Measurements from ENCODE around the gene RRBP1. TPM values are rescaled to one million over a fixed set of nuclear protein-coding genes. Genes with fewer than 3 reads are reported as not detected.
A peak's percentile ranks its signal among the peaks of the same experiment; 100 is the strongest.

Gene RRBP1
- total RNA-seq, 2 donors from 2014 or later: 402 to 509 TPM

DNA sequence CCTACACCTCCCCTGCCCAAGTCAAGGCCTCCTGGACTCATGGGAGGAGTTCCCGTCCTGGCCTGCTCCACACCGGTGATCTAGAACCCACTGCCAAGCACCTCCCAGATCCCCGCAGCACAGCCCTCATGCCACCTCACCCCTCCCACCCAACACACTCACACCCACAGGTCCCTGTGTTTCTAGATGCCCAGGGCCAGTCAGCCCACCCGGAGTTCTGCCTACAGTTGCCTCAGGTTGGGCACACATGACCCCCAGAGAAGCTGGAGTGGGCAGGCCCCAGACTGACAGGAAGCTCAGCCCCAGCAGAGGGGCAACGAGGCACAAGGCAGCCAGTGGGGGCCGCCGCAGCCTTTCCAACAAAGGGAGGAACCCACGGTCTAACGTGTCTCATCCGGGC, 29.6 kb downstream of the RRBP1 start:
- Histone ChIP-seq H3K4me1 (peaks cover 15% of the 10 kb centered on the region), H3K36me3 (peaks cover 6% of the 10 kb centered on the region), H3K27me3 (no peaks in the 10 kb centered on the region), H3K4me3 (no peak overlapping the region), H3K9ac (ENCODE audit: low read depth in 2 of 2, low read length in 2 of 2) (no peak overlapping the region), H3K9me3 (no peaks in the 10 kb centered on the region), H3K27ac (no peak overlapping the region)
- intact Hi-C loops (cut with DNase I): no loop called here
- TF ChIP-seq, protein P1, sequence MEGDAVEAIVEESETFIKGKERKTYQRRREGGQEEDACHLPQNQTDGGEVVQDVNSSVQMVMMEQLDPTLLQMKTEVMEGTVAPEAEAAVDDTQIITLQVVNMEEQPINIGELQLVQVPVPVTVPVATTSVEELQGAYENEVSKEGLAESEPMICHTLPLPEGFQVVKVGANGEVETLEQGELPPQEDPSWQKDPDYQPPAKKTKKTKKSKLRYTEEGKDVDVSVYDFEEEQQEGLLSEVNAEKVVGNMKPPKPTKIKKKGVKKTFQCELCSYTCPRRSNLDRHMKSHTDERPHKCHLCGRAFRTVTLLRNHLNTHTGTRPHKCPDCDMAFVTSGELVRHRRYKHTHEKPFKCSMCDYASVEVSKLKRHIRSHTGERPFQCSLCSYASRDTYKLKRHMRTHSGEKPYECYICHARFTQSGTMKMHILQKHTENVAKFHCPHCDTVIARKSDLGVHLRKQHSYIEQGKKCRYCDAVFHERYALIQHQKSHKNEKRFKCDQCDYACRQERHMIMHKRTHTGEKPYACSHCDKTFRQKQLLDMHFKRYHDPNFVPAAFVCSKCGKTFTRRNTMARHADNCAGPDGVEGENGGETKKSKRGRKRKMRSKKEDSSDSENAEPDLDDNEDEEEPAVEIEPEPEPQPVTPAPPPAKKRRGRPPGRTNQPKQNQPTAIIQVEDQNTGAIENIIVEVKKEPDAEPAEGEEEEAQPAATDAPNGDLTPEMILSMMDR (IDR thresholded peaks at IDR 0.05): no peak
- no peak for DNase-seq

- peaks cover 6% of the 10 kb centered on the region for H3K36me3 ChIP-seq
- H3K9me3 ChIP-seq: no peaks in the 10 kb centered on the region
- DNase-seq: no peak
- H3K4me1 ChIP-seq: peaks cover 17% of the 10 kb centered on the region
- no peak overlapping the region for H3K4me3 ChIP-seq
- no peaks in the 10 kb centered on the region for H3K27me3 ChIP-seq
- no peak overlapping the region for H3K9ac ChIP-seq (ENCODE audit: low read depth in 2 of 2, low read length in 2 of 2)
- intact Hi-C loops (cut with DNase I): no loop called here
- no peak overlapping the region for H3K27ac ChIP-seq
- TF ChIP-seq, protein P1 (IDR thresholded peaks at IDR 0.05): no peak
Measured at GRCh38 chr20:17651760-17652388, 30.2 kb downstream of the RRBP1 start.

GRCh38 chr20:17651129-17651759, 30.8 kb downstream of the RRBP1 start:
- TF ChIP-seq, protein P1 (IDR thresholded peaks at IDR 0.05): no peak
- Histone ChIP-seq H3K4me3 (no peak overlapping the region), H3K4me1 (peaks cover 17% of the 10 kb centered on the region), H3K9me3 (no peaks in the 10 kb centered on the region), H3K36me3 (peaks cover 6% of the 10 kb centered on the region), H3K9ac (ENCODE audit: low read depth in 2 of 2, low read length in 2 of 2) (no peak overlapping the region), H3K27me3 (no peaks in the 10 kb centered on the region), H3K27ac (no peak overlapping the region)
- intact Hi-C loops (cut with DNase I): no loop called here
- DNase-seq: no peak

GRCh38 chr20:17650301-17651128, 31.5 kb downstream of the RRBP1 start:
- H3K36me3 ChIP-seq: peaks cover 6% of the 10 kb centered on the region
- H3K9ac ChIP-seq (ENCODE audit: low read depth in 2 of 2, low read length in 2 of 2): no peak overlapping the region
- no peak overlapping the region for H3K4me3 ChIP-seq
- H3K27ac ChIP-seq: no peak overlapping the region
- TF ChIP-seq, protein P1 (IDR thresholded peaks at IDR 0.05): no peak
- H3K4me1 ChIP-seq: peaks cover 17% of the 10 kb centered on the region
- no peaks in the 10 kb centered on the region for H3K27me3 ChIP-seq
- no peak for DNase-seq
- no peaks in the 10 kb centered on the region for H3K9me3 ChIP-seq
- intact Hi-C loops (cut with DNase I): no loop called here

- Histone ChIP-seq H3K36me3 (no peaks in the 10 kb centered on the region), H3K27ac (no peak overlapping the region), H3K4me3 (no peak overlapping the region), H3K27me3 (no peaks in the 10 kb centered on the region), H3K4me1 (peaks cover 19% of the 10 kb centered on the region), H3K9ac (ENCODE audit: low read depth in 2 of 2, low read length in 2 of 2) (peak overlapping the region in 1 of 2 donors; percentile 37), H3K9me3 (no peaks in the 10 kb centered on the region)
- DNase-seq: peak; percentile 58
- TF ChIP-seq, protein P1 (IDR thresholded peaks at IDR 0.05): peak; percentile 36
- intact Hi-C loops (cut with DNase I): no loop called here
Measured at GRCh38 chr20:17648791-17649730, 33.0 kb downstream of the RRBP1 start.

Data from colonic mucosa (tissue), 4 donors.